GM10266 (cell line): ENCODE results near the gene FN1.

Source experiments
- DNase-seq: peaks from one replicate; pipeline ENCODE4 v3.0.0; 2012; ENCODE audit errors: extremely low spot score
- TF ChIP-seq, protein P1 (sequence below): IDR thresholded peaks from 2 replicates; pipeline ENCODE4 v1.5.1; 2012; ENCODE audit warnings: mild to moderate bottlenecking, low read depth; ENCODE audit not compliant: control insufficient read depth, insufficient read depth; ENCODE audit errors: missing control alignments

Gene FN1

DNA sequence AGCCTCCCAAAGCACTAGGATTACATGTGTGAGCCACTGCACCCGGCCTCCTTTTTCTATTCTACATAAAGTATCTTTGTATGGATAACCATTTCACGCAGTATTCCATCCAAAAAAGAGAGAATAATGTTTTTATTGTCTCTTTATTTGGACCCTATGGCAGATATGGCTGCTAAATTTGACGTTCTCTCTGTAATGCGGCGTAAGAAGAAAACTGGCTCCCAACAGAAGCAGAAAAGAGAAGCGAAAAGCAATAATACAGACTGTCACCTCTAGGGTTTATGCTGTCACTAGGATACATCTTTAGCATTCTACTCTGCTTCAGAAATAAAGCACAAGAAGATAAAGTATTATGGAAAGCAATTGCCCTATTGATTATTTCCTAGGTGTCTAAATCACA is 55.9 kb downstream of the FN1 start:
- no peak for DNase-seq
- TF ChIP-seq, protein P1, sequence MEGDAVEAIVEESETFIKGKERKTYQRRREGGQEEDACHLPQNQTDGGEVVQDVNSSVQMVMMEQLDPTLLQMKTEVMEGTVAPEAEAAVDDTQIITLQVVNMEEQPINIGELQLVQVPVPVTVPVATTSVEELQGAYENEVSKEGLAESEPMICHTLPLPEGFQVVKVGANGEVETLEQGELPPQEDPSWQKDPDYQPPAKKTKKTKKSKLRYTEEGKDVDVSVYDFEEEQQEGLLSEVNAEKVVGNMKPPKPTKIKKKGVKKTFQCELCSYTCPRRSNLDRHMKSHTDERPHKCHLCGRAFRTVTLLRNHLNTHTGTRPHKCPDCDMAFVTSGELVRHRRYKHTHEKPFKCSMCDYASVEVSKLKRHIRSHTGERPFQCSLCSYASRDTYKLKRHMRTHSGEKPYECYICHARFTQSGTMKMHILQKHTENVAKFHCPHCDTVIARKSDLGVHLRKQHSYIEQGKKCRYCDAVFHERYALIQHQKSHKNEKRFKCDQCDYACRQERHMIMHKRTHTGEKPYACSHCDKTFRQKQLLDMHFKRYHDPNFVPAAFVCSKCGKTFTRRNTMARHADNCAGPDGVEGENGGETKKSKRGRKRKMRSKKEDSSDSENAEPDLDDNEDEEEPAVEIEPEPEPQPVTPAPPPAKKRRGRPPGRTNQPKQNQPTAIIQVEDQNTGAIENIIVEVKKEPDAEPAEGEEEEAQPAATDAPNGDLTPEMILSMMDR, result no peak

DNA sequence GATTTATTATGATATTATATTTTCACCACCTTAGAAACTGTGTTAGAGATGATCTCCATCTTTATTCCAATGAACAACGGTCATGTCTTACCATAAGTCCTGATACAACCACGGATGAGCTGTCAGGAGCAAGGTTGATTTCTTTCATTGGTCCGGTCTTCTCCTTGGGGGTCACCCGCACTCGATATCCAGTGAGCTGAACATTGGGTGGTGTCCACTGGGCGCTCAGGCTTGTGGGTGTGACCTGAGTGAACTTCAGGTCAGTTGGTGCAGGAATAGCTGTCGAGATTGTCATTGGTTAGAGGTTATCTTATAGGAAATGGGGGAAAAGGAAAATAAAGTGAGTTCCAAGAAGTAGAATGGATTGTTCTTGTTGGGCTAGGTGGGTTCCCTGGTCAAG is 56.8 kb downstream of the FN1 start:
- TF ChIP-seq, protein P1, result no peak
- no peak for DNase-seq

DNA sequence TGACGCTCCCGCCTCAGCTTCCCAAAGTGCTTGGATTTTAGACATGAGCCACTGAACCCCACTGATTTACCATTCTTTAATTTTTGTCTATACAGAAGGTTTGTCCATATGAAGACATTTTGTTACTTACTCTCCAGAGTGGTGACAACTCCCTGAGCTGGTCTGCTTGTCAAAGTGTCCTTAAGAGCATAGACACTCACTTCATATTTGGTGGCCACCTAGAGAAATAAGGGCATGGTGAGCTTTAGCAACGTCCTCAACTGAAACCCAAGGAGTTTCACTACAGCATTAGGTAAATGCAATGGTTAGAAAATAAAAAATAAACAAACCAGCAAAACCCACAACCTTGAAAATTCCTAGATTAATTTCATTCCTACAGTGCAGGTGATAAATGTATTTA is 57.8 kb downstream of the FN1 start:
- TF ChIP-seq, protein P1, result no peak
- no peak for DNase-seq

DNA sequence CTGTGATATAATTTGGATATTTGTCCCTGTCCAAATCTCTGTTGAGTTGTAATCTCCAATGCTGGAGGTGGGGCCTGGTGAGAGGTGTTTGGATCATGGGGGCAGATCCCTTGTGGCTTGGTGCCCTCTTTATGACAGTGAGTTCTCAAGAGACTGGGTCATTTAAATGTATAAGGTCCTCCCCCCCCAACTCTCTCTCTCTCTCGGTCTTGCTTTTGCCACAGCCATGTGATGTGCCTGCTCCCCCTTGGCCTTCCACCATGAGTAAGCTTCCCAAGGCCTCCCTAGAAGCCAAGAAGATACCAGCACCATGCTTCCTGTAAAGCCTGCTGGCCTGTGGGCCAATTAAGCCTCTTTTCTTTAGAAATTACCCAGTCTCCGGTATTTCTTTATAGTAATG is 58.6 kb downstream of the FN1 start:
- DNase-seq, result no peak
- TF ChIP-seq, protein P1, result no peak

DNA sequence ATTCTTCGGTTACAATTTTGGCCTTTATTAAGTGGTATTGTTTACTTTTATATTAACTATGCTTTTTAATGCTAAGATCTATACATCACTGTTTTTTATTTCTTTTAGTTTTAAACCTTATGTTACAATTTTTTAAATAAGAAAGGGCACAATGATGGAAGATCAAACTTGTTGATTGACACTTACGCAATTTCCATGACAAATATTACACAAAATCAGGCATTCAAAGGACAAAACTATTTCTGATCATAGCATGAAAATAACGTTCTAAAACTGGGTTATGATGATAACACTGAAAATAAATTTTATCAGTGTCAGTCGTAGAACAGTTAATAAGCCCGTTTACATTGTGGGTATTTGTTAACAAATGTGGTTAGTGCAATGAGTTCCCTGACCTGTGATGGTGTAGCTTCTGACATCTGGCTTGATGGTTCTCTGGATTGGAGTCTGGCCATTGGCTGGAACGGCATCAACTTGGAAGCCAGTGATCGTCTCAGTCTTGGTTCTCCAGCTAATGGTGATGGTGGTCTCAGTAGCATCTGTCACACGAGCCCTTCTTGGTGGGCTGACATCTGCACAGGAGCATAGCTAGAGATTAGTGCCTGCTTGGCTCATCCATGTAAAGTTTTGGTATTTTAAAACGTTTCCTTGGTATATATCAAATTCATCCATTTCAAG is 59.6 kb downstream of the FN1 start:
- TF ChIP-seq, protein P1, result no peak
- DNase-seq, result no peak

DNA sequence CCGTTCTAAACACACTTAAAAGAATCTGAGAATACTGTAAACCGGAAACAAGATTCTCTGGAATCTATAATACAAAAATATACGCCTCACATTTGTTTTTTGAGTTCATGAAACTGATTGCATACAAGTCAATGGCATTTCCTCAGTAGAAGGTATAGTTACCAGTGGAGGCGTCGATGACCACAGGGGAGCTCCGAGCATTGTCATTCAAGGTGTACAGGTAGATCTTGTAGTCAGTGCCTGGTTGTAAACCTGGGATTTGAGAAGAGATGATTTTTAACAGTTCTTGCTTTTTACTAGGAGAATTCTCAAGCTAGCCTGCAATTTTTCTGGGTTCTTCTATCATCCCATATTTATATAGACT is 60.4 kb downstream of the FN1 start:
- DNase-seq, result no peak
- TF ChIP-seq, protein P1, result no peak

DNA sequence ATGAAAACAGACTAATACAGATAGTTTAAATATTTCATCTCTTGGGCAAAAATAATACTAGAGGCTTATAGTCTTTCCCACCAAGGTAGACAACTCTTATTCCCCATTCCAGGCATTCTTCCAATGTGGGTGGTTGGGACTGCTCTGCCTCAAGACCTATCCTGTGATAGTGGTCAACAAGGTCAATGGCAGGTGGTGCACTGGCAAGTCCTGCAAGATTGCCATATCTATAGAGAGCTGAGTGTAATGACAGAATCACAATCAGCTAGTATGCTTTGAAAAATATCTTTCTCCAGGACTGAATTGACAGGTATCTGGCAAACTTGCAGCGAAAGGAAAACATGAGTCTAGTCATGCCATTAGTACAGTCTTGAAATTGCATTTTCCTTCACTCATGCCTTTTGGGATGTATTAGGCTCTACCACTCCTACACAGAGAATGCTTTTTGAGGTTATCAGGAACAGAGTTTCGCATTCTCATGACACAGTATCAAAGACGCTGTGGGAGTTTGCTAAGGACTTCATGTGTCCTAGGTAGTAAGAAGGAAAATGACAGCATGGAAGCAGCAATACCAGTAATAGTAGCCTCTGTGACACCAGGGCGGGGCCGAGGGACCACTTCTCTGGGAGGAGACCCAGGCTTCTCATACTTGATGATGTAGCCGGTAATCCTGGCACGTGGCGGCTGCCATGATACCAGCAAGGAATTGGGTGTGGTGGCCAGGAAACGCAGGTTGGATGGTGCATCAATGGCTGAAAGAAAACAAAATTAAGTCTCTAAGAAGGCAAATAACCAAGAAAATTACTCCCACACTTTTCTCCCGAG is 61.0 kb downstream of the FN1 start:
- TF ChIP-seq, protein P1, result no peak
- DNase-seq, result no peak
